B cell (primary cell): ENCODE results near the gene BCO2. TPM values are rescaled to one million over a fixed set of nuclear protein-coding genes. Genes with fewer than 3 reads are reported as not detected.
A peak's percentile ranks its signal among the peaks of the same experiment; 100 is the strongest.

Experiments
- ATAC-seq: fragments of 200-7000 bp; cut with Tn5 transposase; one replicate; pipeline ENCODE4 v1.10.0; 2021; ENCODE audit warnings: low read depth, mild to moderate bottlenecking, moderate number of reproducible peaks, moderate library complexity
- CTCF ChIA-PET: fragments of 350-600 bp; sonication (Branson Sonifier 250); formaldehyde crosslinking; loops from one replicate; lab custom pipeline; 2021; ENCODE audit warnings: antibody characterized with exemption, inconsistent platforms; lab: Charles Lee
- POLR2A ChIA-PET: fragments of 350-600 bp; sonication (Branson Sonifier 250); formaldehyde crosslinking; loops from one replicate; lab custom pipeline; 2021; ENCODE audit warnings: antibody characterized with exemption; lab: Charles Lee
- DNase-seq: peaks from one replicate; pipeline ENCODE4 v3.0.0; 2013
- H2AFZ ChIP-seq: 2 replicates; pipeline ENCODE4 v1.6.1; 2012; ENCODE audit warnings: mild to moderate bottlenecking, low read depth, low read length; ENCODE audit not compliant: insufficient read depth, poor library complexity, severe bottlenecking
- H3K27ac ChIP-seq, 2 donors: 1 replicate in 1 of 2; 2 replicates in 1 of 2; pipeline ENCODE4 v1.5.1; 2012 to 2013; ENCODE audit warnings: low read length in 2 of 2, mild to moderate bottlenecking in 2 of 2, moderate library complexity in 1 of 2
- H3K27me3 ChIP-seq, 4 experiments: fragments of 200-600 bp in 1 of 4; sonication (generic) in 1 of 4; replicated peaks in 1 of 4; 1 replicate in 2 of 4; 2 replicates in 2 of 4; pipeline versions ENCODE4 v1.6.1 to v1.7.0; 2013 to 2016; ENCODE audit warnings: low read length in 3 of 4, mild to moderate bottlenecking in 2 of 4, mixed read lengths in 1 of 4, moderate library complexity in 1 of 4; ENCODE audit not compliant: insufficient read depth in 4 of 4, control insufficient read depth in 3 of 4; ENCODE audit errors: control extremely low read depth in 1 of 4
- H3K36me3 ChIP-seq, 2 experiments: replicated peaks in 1 of 2; 1 replicate in 1 of 2; 2 replicates in 1 of 2; pipeline versions ENCODE4 v1.6.1 to v1.7.1; 2013; ENCODE audit warnings: low read length in 1 of 2; ENCODE audit not compliant: insufficient read depth in 2 of 2, control insufficient read depth in 1 of 2; ENCODE audit errors: control extremely low read depth in 1 of 2, extremely low read depth in 1 of 2
- H3K4me1 ChIP-seq, 2 donors: fragments of 200-600 bp in 1 of 2; sonication (generic) in 1 of 2; 1 replicate in 1 of 2; 2 replicates in 1 of 2; pipeline versions ENCODE4 v1.5.1 to v1.6.1; 2013 to 2017; ENCODE audit warnings: low read length in 2 of 2; ENCODE audit not compliant: control insufficient read depth in 2 of 2, insufficient read depth in 2 of 2
- H3K4me2 ChIP-seq: replicated peaks from 2 replicates; pipeline ENCODE3; 2012; ENCODE audit warnings: mild to moderate bottlenecking, low read depth, low read length; ENCODE audit not compliant: poor library complexity, severe bottlenecking
- H3K4me3 ChIP-seq, 5 experiments: fragments of 200-600 bp in 1 of 5; sonication (generic) in 1 of 5; 1 replicate in 3 of 5; 2 replicates in 2 of 5; pipeline versions ENCODE4 v1.5.1 to v1.7.0; 2011 to 2016; ENCODE audit warnings: low read length in 4 of 5, mild to moderate bottlenecking in 4 of 5, low read depth in 2 of 5, control low read depth in 1 of 5, moderate library complexity in 1 of 5; ENCODE audit not compliant: insufficient read depth in 1 of 5; ENCODE audit errors: control extremely low read depth in 1 of 5, extremely low read depth in 1 of 5
- H3K79me2 ChIP-seq: fragments of 200-600 bp; sonication (generic); one replicate; pipeline ENCODE4 v1.6.0; 2016; ENCODE audit warnings: low read length; ENCODE audit not compliant: control insufficient read depth, insufficient read depth
- H3K9ac ChIP-seq: fragments of 200-600 bp; sonication (generic); 2 replicates; pipeline ENCODE4 v1.6.1; 2017; ENCODE audit warnings: mild to moderate bottlenecking, low read length, moderate library complexity
- H3K9me3 ChIP-seq, 3 donors: one replicate each; pipeline versions ENCODE4 v1.6.1 to v1.7.1; 2013; ENCODE audit warnings: low read length in 2 of 3; ENCODE audit not compliant: control insufficient read depth in 2 of 3, insufficient read depth in 1 of 3; ENCODE audit errors: control extremely low read depth in 1 of 3
- H4K20me1 ChIP-seq: 2 replicates; pipeline ENCODE4 v1.6.0; 2012; ENCODE audit warnings: mild to moderate bottlenecking, low read length; ENCODE audit not compliant: insufficient read depth, control insufficient read depth, poor library complexity, severe bottlenecking
- H3K27ac Mint-ChIP-seq: one replicate; pipeline ENCODE4 v1.8.0; 2021; ENCODE audit warnings: mixed read lengths
- H3K27me3 Mint-ChIP-seq: one replicate; pipeline ENCODE4 v1.8.0; 2021; ENCODE audit warnings: mixed read lengths
- H3K4me1 Mint-ChIP-seq: one replicate; pipeline ENCODE4 v1.8.0; 2021; ENCODE audit warnings: mixed read lengths
- H3K4me3 Mint-ChIP-seq: one replicate; pipeline ENCODE4 v1.8.0; 2021; ENCODE audit warnings: mixed read lengths
- H3K9me3 Mint-ChIP-seq: one replicate; pipeline ENCODE4 v1.8.0; 2022; ENCODE audit warnings: mixed read lengths; ENCODE audit not compliant: insufficient read depth
- EZH2 ChIP-seq: IDR thresholded peaks from 2 replicates; pipeline ENCODE4 v1.6.1; 2012; ENCODE audit warnings: borderline replicate concordance, low read depth, mild to moderate bottlenecking, moderate library complexity, low read length; ENCODE audit not compliant: insufficient read depth, poor library complexity, severe bottlenecking
- WGBS: methylation state at CpG from one replicate; pipeline ENCODE4 v1.1.5; 2013; ENCODE audit warnings: missing lambda C conversion rate; ENCODE audit not compliant: insufficient coverage; 5-methylcytosine and 5-hydroxymethylcytosine counted together
- intact Hi-C: fragments of 100-400 bp; cut with micrococcal nuclease; formaldehyde crosslinking; loops from one replicate; pipeline ENCODE4 v1.10.0; 2022
- polyA plus RNA-seq: library from polyadenylated mRNA; depleted of rRNA; stranded (reverse); fragments of >200 nt; gene quantifications from 2 replicates; pipeline ENCODE4 v1.2.3, GENCODE V29; 2012
- total RNA-seq, 2 donors: library from RNA; stranded (reverse); fragments of 120-200 nt in 1 of 2; gene quantifications; 1 replicate in 1 of 2; 2 replicates in 1 of 2; pipeline versions ENCODE4 v1.2.3 to v1.2.4, GENCODE V29; 2013 to 2022
- TF ChIP-seq, protein P1 (sequence below): fragments of 200-600 bp; IDR thresholded peaks from one replicate; pipeline ENCODE4 v1.8.0; 2022; ENCODE audit warnings: antibody characterized with exemption, mild to moderate bottlenecking

Gene BCO2
- total and polyA plus RNA-seq, 2 donors (not counting 1 experiment from before 2014, with no cell fraction given) = 1.7 to 1.8 TPM

DNA sequence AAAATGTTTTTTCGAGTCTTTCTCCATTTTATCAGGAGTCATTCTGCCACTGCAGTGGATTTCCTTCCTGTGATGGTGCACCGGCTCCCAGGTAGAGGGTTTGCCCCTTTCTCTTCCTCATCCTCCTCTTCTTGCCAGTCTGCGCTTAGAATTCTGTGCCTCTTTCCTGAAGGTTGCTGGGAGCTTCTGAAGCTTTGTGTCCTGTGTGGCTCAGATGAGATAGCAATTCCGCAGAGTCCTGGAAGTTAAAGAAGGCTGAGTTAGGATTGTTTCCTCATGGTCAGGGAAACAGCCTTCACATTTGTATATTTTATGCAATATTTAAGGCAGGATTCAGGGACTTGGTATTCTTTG lies 264 bp downstream of the BCO2 start:
- H3K27ac Mint-ChIP-seq = no peak overlapping the region
- POLR2A ChIA-PET = no interaction called here

DNA sequence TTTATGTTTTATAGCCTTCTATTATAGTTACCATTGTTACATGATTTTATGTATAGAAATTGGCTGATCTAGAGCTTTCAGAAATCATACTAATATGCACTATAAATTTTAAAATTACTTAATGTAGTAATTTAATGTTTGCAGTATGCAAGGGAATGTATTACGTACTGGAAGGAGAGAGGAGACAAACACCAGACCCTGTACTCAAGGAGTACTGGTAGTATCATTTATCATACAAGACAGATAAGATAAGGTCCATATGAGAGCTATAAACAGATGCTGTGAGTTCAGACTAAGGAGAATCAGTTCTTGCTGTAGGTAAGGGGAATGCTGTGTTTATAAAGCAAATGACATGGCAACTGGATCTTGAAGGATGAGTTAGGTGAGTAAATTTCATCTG lies 765 bp downstream of the BCO2 start:
- H3K27ac ChIP-seq = no peak overlapping the region
- H3K4me1 Mint-ChIP-seq = peaks cover 26% of the 10 kb centered on the region
- intact Hi-C loops = no loop called here
- H3K4me3 ChIP-seq = no peak overlapping the region
- H3K4me2 ChIP-seq = no peak overlapping the region
- ChIA-PET CTCF (no interaction called here), POLR2A (no interaction called here)
- no peak for TF ChIP-seq EZH2
- TF ChIP-seq, protein P1, sequence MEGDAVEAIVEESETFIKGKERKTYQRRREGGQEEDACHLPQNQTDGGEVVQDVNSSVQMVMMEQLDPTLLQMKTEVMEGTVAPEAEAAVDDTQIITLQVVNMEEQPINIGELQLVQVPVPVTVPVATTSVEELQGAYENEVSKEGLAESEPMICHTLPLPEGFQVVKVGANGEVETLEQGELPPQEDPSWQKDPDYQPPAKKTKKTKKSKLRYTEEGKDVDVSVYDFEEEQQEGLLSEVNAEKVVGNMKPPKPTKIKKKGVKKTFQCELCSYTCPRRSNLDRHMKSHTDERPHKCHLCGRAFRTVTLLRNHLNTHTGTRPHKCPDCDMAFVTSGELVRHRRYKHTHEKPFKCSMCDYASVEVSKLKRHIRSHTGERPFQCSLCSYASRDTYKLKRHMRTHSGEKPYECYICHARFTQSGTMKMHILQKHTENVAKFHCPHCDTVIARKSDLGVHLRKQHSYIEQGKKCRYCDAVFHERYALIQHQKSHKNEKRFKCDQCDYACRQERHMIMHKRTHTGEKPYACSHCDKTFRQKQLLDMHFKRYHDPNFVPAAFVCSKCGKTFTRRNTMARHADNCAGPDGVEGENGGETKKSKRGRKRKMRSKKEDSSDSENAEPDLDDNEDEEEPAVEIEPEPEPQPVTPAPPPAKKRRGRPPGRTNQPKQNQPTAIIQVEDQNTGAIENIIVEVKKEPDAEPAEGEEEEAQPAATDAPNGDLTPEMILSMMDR = no peak
- H3K27me3 ChIP-seq = peaks cover 0 to 7% (median 2%) of the 10 kb centered on the region in 4 experiments
- no peaks in the 10 kb centered on the region for H3K9me3 Mint-ChIP-seq
- DNase-seq (no peak), ATAC-seq (no peak)
- H3K27me3 Mint-ChIP-seq = peaks cover 13% of the 10 kb centered on the region
- no CpG with 5 or more reads among the region's 1 CpG for WGBS
- no peaks in the 10 kb centered on the region for H4K20me1 ChIP-seq
- no peaks in the 10 kb centered on the region for H3K9me3 ChIP-seq
- no peak overlapping the region for H3K27ac Mint-ChIP-seq
- H3K4me1 ChIP-seq = peaks cover 19 to 26% of the 10 kb centered on the region in 2 donors
- no peak overlapping the region for H2AFZ ChIP-seq
- no peak overlapping the region for H3K9ac ChIP-seq
- no peak overlapping the region for H3K4me3 Mint-ChIP-seq
- no peaks in the 10 kb centered on the region for H3K79me2 ChIP-seq
- H3K36me3 ChIP-seq = no peaks in the 10 kb centered on the region

More for the DNA sequence above, 264 bp downstream of the BCO2 start:
- Mint-ChIP-seq H3K27me3 (peaks cover 13% of the 10 kb centered on the region), H3K9me3 (no peaks in the 10 kb centered on the region), H3K4me1 (peaks cover 26% of the 10 kb centered on the region), H3K4me3 (peak overlapping the region; percentile 49)
- Histone ChIP-seq H3K9me3 (no peaks in the 10 kb centered on the region), H3K4me3 (peak overlapping the region in 1 of 5 experiments; percentile 37), H3K27me3 (peaks cover 0 to 7% (median 2%) of the 10 kb centered on the region in 4 experiments), H3K27ac (no peak overlapping the region), H3K9ac (peak overlapping the region; percentile 23), H3K36me3 (no peaks in the 10 kb centered on the region), H4K20me1 (no peaks in the 10 kb centered on the region), H3K4me2 (peak overlapping the region; percentile 49), H3K79me2 (no peaks in the 10 kb centered on the region), H3K4me1 (peaks cover 19 to 26% of the 10 kb centered on the region in 2 donors), H2AFZ (no peak overlapping the region)
- WGBS = 0% methylated on average over 1 of the region's 4 CpGs
- ATAC-seq (no peak), DNase-seq (no peak)
- CTCF ChIA-PET = no interaction called here
- intact Hi-C loops = no loop called here
- TF ChIP-seq, protein P1 = no peak
- no peak for TF ChIP-seq EZH2
